ENCODE results near the gene PRPSAP2. TPM values are rescaled to one million over a fixed set of nuclear protein-coding genes. Genes with fewer than 3 reads are reported as not detected.

The PRPSAP2 gene
- total RNA-seq, 4 donors from 2014 or later, result 20.0 to 48.7 (median 35.0) TPM

- Histone ChIP-seq H3K4me3 (no peak overlapping the region), H3K9me3 (no peaks in the 10 kb centered on the region), H3K4me1 (no peaks in the 10 kb centered on the region), H3K27ac (no peak overlapping the region), H3K36me3 (no peaks in the 10 kb centered on the region), H3K27me3 (no peaks in the 10 kb centered on the region)
- no peak for DNase-seq
- TF ChIP-seq, protein P1, sequence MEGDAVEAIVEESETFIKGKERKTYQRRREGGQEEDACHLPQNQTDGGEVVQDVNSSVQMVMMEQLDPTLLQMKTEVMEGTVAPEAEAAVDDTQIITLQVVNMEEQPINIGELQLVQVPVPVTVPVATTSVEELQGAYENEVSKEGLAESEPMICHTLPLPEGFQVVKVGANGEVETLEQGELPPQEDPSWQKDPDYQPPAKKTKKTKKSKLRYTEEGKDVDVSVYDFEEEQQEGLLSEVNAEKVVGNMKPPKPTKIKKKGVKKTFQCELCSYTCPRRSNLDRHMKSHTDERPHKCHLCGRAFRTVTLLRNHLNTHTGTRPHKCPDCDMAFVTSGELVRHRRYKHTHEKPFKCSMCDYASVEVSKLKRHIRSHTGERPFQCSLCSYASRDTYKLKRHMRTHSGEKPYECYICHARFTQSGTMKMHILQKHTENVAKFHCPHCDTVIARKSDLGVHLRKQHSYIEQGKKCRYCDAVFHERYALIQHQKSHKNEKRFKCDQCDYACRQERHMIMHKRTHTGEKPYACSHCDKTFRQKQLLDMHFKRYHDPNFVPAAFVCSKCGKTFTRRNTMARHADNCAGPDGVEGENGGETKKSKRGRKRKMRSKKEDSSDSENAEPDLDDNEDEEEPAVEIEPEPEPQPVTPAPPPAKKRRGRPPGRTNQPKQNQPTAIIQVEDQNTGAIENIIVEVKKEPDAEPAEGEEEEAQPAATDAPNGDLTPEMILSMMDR (IDR thresholded peaks at IDR 0.05), result no peak
- no peak for TF ChIP-seq POLR2A (IDR thresholded peaks at IDR 0.05)
Observed at GRCh38 chr17:18961634-18962493, 103.9 kb downstream of the PRPSAP2 start.

DNA sequence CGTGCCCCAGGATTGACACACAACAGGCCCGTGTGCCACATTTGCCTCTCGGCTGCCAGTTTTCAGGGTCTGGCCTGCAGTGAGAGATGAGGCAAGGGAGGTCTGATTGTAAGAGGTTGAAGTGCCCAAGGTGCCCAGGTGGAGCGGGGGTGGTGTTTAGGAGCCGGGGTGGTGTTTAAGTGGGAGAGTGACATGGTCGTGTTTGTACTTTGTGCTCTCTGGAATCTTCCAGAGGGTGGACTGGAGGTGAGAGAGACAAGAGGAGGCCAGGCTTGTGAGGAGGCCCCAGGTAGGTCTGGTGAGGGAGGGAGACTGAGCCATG, 104.5 kb downstream of the PRPSAP2 start:
- Histone ChIP-seq H3K27me3 (no peaks in the 10 kb centered on the region), H3K9me3 (no peaks in the 10 kb centered on the region), H3K27ac (no peak overlapping the region), H3K36me3 (no peaks in the 10 kb centered on the region), H3K4me3 (no peak overlapping the region), H3K4me1 (no peaks in the 10 kb centered on the region)
- DNase-seq, result peak in 1 of 3 donors; percentile 43
- no peak for TF ChIP-seq POLR2A (IDR thresholded peaks at IDR 0.05)

DNA sequence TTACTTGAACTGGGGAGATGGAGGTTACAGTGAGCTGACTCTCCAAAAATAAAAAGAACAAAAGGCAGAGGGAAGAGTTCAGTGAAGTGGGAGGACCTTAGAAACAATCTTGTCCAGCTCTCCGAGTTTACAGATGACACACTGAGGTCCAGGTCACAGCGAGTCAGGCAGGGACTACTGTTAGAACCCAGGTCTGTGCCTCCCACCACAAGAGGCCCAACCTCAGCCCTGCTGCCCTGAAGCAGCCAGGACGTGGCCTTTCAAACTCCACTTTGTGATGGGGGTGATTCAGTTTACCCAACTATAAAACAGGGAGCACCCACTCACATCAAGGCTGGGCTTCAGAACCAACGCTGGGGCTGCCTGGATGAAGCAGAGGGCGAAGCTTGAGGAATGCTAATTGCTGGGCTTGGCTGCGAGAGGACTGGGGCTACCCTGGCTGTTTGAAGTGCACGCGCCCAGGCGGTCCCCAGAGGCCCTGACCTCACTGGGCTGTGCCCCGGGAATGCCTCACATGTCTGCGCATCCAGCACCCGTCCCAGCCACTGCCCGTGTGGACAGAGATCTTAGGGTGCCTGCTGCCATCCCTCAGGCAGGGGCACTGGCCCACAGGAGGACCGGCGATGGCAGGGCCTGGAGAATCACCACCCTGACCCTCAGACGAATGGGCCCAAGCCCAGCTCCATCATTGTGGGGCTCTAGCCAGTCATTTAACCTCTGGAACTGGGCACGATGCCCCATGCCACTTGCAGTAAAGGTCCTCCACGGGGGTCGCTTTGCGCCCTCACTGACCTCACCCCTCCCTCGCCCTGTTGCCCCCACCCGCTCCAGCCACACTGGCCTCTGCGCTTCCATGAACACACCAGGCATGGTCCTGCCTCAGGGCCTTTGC, 105.4 kb downstream of the PRPSAP2 start:
- H3K4me1 ChIP-seq, result no peaks in the 10 kb centered on the region
- H3K9me3 ChIP-seq, result no peaks in the 10 kb centered on the region
- peak overlapping the region in 1 of 4 donors; percentile 9 for H3K27ac ChIP-seq
- no peak overlapping the region for H3K4me3 ChIP-seq
- TF ChIP-seq, protein P1 (IDR thresholded peaks at IDR 0.05), result no peak
- TF ChIP-seq POLR2A (IDR thresholded peaks at IDR 0.05), result no peak
- peak in 1 of 3 donors; percentile 54 for DNase-seq
- no peaks in the 10 kb centered on the region for H3K36me3 ChIP-seq
- H3K27me3 ChIP-seq, result no peaks in the 10 kb centered on the region

DNA sequence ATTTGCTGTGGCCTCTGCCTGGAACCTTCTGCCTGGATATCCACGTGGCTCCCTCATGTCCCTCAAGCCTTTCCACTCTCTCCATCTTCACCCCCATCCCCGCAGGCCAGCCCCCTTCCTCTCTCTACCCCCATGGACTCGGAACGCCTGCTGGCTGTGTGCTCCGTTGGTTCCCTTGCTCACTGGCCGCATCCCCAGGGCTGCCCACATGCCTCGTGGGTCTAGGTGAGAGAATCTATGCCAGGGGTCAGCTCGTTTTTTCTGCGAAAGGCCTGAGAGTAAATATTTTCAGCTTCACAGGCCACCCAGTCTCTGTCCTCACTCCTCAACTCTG, 106.1 kb downstream of the PRPSAP2 start:
- Histone ChIP-seq H3K27ac (no peak overlapping the region), H3K9me3 (no peaks in the 10 kb centered on the region), H3K27me3 (no peaks in the 10 kb centered on the region), H3K4me3 (no peak overlapping the region), H3K36me3 (no peaks in the 10 kb centered on the region), H3K4me1 (peaks cover 0 to 3% (median under 1%) of the 10 kb centered on the region in 4 donors)
- peak in 1 of 3 donors; percentile 39 for DNase-seq
- TF ChIP-seq POLR2A (IDR thresholded peaks at IDR 0.05), result no peak
- TF ChIP-seq, protein P1 (IDR thresholded peaks at IDR 0.05), result no peak

DNA sequence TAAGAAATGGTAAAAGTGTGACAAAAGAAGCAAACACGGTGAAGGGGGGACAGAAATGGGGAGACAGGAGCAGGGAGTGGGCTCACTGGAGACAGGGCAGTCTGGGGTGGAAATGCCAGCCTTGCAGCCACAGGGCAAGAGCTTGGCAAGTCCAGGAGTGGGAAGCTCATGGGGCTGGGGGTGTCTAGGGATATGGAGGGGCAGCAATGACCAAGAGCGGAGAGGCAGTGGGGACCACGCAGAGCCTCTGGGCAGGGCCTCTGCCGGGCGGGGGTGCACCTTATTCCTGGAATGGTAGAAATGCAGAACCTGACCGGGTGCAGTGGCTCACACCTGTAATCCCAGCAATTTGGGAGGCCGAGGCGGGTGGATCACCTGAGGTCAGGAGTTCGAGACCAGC, 106.6 kb downstream of the PRPSAP2 start:
- Histone ChIP-seq H3K36me3 (no peaks in the 10 kb centered on the region), H3K27me3 (no peaks in the 10 kb centered on the region), H3K9me3 (no peaks in the 10 kb centered on the region), H3K27ac (no peak overlapping the region), H3K4me3 (no peak overlapping the region), H3K4me1 (peaks cover 0 to 7% (median 3%) of the 10 kb centered on the region in 4 donors)
- DNase-seq, result no peak
- TF ChIP-seq POLR2A (IDR thresholded peaks at IDR 0.05), result no peak
- TF ChIP-seq, protein P1 (IDR thresholded peaks at IDR 0.05), result no peak
